ENCODE data around the gene EXO1.

DNA sequence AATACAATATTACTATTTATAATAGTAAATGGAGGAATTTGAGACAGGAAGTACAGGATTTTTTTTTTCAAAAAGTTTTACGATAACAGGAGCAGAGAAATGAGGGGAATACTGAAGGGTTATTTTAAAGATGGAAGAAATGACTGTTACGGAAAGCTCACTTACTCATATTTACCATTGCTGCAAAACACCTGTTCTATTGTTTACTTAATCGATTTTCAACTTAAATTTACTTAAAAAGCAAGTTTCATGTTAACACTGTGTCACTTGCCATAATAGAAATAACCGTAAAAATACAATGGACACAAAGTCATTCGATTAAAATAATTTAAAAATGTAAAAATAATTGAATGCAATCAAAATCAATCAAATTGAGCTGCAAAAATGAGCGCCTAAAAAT, 3.4 kb upstream of the EXO1 start:
- TF ChIP-seq, protein P1, sequence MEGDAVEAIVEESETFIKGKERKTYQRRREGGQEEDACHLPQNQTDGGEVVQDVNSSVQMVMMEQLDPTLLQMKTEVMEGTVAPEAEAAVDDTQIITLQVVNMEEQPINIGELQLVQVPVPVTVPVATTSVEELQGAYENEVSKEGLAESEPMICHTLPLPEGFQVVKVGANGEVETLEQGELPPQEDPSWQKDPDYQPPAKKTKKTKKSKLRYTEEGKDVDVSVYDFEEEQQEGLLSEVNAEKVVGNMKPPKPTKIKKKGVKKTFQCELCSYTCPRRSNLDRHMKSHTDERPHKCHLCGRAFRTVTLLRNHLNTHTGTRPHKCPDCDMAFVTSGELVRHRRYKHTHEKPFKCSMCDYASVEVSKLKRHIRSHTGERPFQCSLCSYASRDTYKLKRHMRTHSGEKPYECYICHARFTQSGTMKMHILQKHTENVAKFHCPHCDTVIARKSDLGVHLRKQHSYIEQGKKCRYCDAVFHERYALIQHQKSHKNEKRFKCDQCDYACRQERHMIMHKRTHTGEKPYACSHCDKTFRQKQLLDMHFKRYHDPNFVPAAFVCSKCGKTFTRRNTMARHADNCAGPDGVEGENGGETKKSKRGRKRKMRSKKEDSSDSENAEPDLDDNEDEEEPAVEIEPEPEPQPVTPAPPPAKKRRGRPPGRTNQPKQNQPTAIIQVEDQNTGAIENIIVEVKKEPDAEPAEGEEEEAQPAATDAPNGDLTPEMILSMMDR (IDR thresholded peaks at IDR 0.05) = no peak
- TF ChIP-seq POLR2A (IDR thresholded peaks at IDR 0.05) = no peak
